Measurements from ENCODE around the gene PPP1CC.
"Not testable (repeated sequence)": the region's sequence is repeated elsewhere in the genome, so short reads cannot be mapped to it uniquely, and the experiment has no call there.

The PPP1CC gene

GRCh38 chr12:110742718-110743570 lies at the start of gene PPP1CC:
TSS of gene PPP1CC (minus strand) at chr12:110742891. CDS start at chr12:110742707, 184 bp downstream.
- DNase-seq: peak; percentile 87

- no peak for DNase-seq
Measured at GRCh38 chr12:110791589-110791988, 48.9 kb upstream of the PPP1CC start.

DNA sequence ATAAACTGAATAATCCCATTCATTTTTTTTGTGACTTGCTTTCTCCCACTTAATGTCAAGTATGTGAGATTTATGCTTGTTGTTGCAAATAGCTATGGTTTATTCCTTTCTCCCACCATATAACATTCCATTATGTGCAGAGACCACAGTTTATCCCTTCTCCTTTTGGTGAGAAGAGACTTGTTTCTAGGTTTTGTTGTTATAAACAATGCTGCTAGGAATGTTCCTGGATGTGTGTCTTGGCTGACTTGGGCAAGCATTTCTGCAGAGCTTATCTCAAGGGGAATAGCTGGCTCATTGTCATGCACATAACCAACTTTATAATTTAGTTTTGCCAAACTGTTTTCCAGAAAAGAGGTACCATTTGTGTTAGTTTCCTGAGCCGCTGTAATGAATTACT lies 47.6 kb upstream of the PPP1CC start:
- DNase-seq: no peak

- no peak for DNase-seq
Measured at GRCh38 chr12:110786012-110786411, 43.3 kb upstream of the PPP1CC start.

GRCh38 chr12:110785240-110785639 lies 42.5 kb upstream of the PPP1CC start:
- DNase-seq: no peak

- no peak for DNase-seq
Measured at GRCh38 chr12:110782922-110783321, 40.2 kb upstream of the PPP1CC start.

DNA sequence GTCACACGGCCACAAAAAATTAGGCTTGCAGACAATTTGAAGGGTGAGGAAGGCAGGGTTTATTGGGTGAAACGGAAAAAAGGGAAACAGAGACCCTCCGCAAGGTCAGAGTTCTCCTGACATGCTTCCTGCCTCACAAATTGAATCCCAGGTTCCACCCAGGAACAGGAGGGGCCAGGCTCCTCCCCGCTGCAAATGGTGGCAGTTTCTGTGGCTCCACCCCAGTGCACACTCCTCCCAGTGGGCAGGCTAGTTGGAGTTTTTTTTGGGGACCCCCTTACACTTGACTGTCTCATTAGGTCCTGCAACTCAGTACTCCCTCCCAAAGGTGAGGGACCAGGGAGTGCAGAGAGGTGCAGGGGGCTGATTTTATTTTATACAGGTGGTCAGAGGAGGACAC lies 39.4 kb upstream of the PPP1CC start:
- no peak for DNase-seq

GRCh38 chr12:110780448-110780847 lies 37.8 kb upstream of the PPP1CC start:
- DNase-seq: no peak

- no peak for DNase-seq
Measured at GRCh38 chr12:110778833-110779577, 36.3 kb upstream of the PPP1CC start.

DNA sequence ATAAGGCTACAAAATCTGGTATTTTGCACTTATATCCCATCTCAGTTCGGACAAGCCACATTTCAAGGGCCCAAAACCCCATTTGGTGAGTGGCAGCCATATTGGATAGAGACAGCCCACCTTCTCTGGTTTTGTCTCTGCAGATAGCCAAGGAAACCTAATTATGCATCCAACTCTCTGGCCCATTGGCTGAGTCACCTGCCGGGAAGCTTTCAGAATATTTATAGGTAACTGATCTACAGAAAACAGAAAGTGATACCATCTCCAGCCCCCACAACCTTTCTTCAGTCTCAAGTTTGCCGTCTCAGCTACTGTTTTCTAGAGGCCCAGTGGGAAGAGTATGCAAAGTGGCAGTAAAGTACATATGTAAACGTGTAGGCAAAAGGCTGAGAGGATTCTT lies 33.7 kb upstream of the PPP1CC start:
- DNase-seq: no peak

DNA sequence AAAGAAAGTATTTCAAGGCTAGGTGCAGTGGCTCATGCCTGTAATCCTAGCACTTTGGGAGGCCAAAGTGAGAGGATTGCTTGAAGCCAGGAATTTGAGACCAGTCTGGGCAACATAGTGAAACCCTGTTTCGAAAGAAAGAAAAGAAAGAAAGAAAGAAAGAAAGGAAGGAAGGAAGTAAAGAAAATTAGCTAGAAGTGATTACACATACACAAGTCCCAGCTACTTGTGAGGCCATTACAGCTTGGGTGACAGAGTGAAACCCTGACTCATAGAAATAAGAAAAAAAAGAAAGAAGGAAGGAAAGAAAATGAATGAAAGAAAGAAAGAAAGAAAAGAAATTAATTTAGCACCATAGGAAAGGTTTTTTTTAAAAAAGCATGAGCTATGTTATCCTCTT lies 33.3 kb upstream of the PPP1CC start:
- no peak for DNase-seq

- DNase-seq: no peak
Measured at GRCh38 chr12:110774824-110775223, 32.1 kb upstream of the PPP1CC start.

DNA sequence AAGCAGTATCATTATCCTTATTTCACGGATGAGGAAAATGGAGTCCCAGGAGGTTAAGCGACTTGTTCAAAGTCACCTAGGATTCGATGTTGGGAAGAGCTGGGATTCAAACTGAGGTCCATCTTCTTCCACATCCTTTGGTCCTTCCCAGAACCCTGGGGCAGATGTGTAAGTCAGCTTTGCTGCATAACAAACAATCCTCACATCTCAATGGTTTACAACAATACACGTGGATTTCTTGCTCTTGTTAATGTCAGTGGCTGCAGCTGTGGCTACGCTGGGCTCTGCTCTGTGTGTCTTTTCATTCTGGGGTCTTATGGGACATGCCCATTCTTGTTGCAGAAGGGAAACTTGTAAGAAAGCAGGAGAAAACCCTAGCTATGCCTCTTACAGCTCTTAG lies 26.3 kb upstream of the PPP1CC start:
- no peak for DNase-seq

DNA sequence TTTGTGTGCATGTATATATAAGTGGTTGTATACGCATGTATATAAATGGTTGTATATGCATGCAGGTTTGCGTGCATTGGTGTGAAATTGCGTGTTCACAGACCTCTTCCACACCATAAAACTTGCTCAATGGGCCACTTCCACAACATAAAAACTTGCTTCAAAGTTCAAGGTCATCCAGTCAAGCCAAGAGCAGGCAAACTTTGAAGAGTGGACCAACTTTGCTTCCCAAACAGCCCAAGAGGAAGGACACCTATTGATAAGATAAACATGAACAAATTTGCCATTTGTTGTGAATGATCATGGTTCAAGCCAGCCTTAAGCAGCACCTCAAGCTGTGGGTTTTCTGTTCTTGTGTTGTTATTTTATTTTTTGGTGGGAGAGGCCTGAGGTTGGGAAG lies 25.2 kb upstream of the PPP1CC start:
- no peak for DNase-seq

- DNase-seq: no peak
Measured at GRCh38 chr12:110766311-110767154, 23.8 kb upstream of the PPP1CC start.

DNA sequence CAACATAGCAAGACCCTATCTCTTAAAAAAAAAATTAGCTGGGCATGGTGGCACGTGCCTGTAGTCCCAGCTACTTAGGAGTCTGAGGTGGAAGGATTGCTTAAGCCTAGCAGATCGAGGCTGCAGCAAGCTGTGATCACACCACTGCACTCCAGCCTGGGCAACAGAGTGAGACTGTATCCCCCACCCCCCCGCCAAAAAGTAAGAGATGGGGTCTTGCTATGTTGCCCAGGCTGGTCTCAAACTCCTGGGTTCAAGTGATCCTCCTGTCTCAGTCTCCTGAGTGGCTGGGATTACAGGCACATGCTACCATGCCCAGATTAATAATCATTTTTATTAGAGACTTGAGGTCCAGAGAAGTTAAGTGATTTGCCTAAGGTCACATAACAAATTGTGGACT lies 22.9 kb upstream of the PPP1CC start:
- DNase-seq: not testable (repeated sequence)

GRCh38 chr12:110765111-110765510 lies 22.4 kb upstream of the PPP1CC start:
- DNase-seq: no peak

DNA sequence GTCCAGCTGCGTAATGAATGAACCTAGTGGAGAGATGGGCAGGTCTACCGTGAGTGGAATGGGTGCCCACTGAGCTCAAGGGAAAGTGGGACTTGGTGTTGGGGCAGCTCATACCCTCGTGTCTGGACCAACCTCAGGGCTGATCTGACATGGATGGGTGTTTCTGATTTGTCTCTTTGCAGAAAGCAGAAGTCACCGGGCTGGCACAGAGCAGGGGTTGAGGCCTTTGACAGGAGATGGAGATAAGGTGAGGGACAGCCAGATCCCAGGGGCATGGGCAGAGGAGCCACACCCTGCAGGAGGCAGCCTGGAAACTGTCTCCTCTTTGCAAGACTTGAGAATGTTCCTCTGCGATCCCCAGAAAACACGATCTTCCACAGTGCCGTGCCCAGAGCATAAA lies 20.9 kb upstream of the PPP1CC start:
- DNase-seq: no peak

DNA sequence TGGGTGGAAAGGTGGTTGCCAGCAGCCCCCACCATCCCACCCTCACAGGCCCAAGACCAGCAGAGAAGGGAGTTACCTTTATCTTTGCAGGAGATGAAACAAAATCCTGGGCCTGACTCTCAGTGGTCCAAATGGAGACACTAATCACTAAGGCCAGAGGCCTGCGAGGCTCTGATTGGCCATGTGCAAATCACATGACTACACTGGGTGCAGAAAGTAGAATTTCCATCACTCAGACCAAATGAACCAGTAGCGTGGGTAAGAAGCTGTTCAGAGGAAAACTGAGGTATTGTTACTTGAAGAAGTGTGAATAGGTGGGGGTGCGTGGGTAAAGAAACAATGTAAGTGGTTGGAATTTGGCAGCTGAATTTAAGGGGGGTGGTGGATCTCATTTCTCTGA lies 20.2 kb upstream of the PPP1CC start:
- no peak for DNase-seq

GRCh38 chr12:110760204-110760609 lies 17.5 kb upstream of the PPP1CC start:
- no peak for DNase-seq

- no peak for DNase-seq
Measured at GRCh38 chr12:110758922-110759321, 16.2 kb upstream of the PPP1CC start.

GRCh38 chr12:110756611-110757010 lies 13.9 kb upstream of the PPP1CC start:
- no peak for DNase-seq

DNA sequence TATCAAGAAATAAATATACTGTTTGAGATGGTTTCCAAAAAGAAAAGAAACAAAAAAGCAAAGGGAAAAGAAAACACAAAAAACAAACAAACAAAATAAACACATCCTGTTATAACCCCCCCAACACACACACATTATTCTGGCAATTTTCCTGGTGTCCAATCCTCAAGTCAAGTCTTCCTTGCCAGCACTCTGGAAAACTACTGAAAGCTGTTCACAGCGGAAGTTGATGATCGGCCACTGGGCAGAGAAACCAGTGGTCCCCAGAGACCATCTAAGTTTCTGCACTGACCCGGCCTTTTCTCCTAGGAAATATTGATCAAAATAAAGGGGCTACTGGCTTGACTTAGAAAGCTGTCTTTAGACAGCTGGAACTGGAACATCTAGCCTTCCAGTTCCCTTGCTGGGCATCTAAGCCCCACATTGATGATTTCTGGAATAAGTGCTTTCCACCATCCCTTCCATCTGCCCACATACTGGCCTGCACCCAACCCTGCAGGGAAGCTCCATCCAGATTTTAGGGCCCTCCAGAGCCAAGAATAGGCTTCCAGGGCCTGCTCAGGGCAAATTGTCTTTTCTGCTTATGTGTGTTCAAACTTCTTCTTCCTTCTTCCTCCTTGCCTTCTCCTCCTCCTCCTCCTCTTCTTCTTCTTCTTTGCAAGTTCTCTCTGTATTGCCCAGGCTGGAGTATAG lies 11.6 kb upstream of the PPP1CC start:
- no peak for DNase-seq
